Measurements from ENCODE around the gene TTF1. TPM values are rescaled to one million over a fixed set of nuclear protein-coding genes. Genes with fewer than 3 reads are reported as not detected.
A peak's percentile ranks its signal among the peaks of the same experiment; 100 is the strongest.

The TTF1 gene
- total RNA-seq, 8 experiments from 2014 or later: 9.6 to 27.4 (median 15.0) TPM

- 16 to 70% (median 59%) methylated on average over 2 to 10 of the region's 17 CpGs for WGBS, 10 experiments
These were observed 20.2 kb upstream of the TTF1 start for GRCh38 chr9:132426639-132427414.

GRCh38 chr9:132425675-132426062 is 19.0 kb upstream of the TTF1 start:
- in situ Hi-C loops (cut with MboI; ENCODE audit: low pct_unique_long_range_greater_than_20kb in 2 of 9, low sequenced_read_pairs in 9 of 9, unreplicated experiment in 9 of 9): no loop called here
- Histone ChIP-seq H3K27ac (no peak overlapping the region), H3K4me3 (no peak overlapping the region), H3K4me1 (replicated peaks in 1 of 2) (peaks cover 21% of the 10 kb centered on the region in 2 donors)
- 21 to 43% (median 34%) methylated on average over 1 to 7 of the region's 7 CpGs for WGBS, 10 experiments
- no peak for ATAC-seq (replicated peaks in 6 of 8)

More at GRCh38 chr9:132426639-132427414, 20.2 kb upstream of the TTF1 start:
- Histone ChIP-seq H3K4me3 (no peak overlapping the region), H3K27ac (no peak overlapping the region), H3K4me1 (replicated peaks in 1 of 2) (peaks cover 21% of the 10 kb centered on the region in 2 donors)
- in situ Hi-C loops (cut with MboI; ENCODE audit: low pct_unique_long_range_greater_than_20kb in 2 of 9, low sequenced_read_pairs in 9 of 9, unreplicated experiment in 9 of 9): no loop called here
- ATAC-seq (replicated peaks in 6 of 8): peak in 5 of 8 experiments; percentile 61 to 83 (median 81)

- 8 to 66% (median 26%) methylated on average over 2 to 22 of the region's 22 CpGs; no CpG with 5 or more reads in 1 of the 10 experiments for WGBS, 10 experiments
- Histone ChIP-seq H3K4me3 (no peak overlapping the region), H3K27ac (no peak overlapping the region), H3K4me1 (replicated peaks in 1 of 2) (peaks cover 21% of the 10 kb centered on the region in 2 donors)
- peak in 5 of 8 experiments; percentile 40 to 71 (median 57) for ATAC-seq (replicated peaks in 6 of 8)
- in situ Hi-C loops (cut with MboI; ENCODE audit: low pct_unique_long_range_greater_than_20kb in 2 of 9, low sequenced_read_pairs in 9 of 9, unreplicated experiment in 9 of 9): loop anchor here in 1 of 9 experiments (25.0 kb wide), 1 partner anchor 387 kb away; no protein-coding TSS in a partner anchor
These were observed 18.4 kb upstream of the TTF1 start for GRCh38 chr9:132424857-132425674.

- in situ Hi-C loops (cut with MboI; ENCODE audit: low pct_unique_long_range_greater_than_20kb in 2 of 9, low sequenced_read_pairs in 9 of 9, unreplicated experiment in 9 of 9): loop anchor here in 1 of 9 experiments (25.0 kb wide), 1 partner anchor 389 kb away; no protein-coding TSS in a partner anchor
- peaks cover 21% of the 10 kb centered on the region in 2 donors for H3K4me1 ChIP-seq (replicated peaks in 1 of 2)
- WGBS, 10 experiments: 30 to 100% (median 74%) methylated on average over 1 to 4 of the region's 5 CpGs; no CpG with 5 or more reads in 4 of the 10 experiments
- no peak overlapping the region for H3K4me3 ChIP-seq
- no peak overlapping the region for H3K27ac ChIP-seq
- no peak for ATAC-seq (replicated peaks in 6 of 8)
These were observed 16.9 kb upstream of the TTF1 start for GRCh38 chr9:132423503-132423902.

GRCh38 chr9:132422574-132422973 is 15.9 kb upstream of the TTF1 start:
- ATAC-seq (replicated peaks in 6 of 8): no peak
- in situ Hi-C loops (cut with MboI; ENCODE audit: low pct_unique_long_range_greater_than_20kb in 2 of 9, low sequenced_read_pairs in 9 of 9, unreplicated experiment in 9 of 9): loop anchor here in 1 of 9 experiments (25.0 kb wide), 1 partner anchor 390 kb away; no protein-coding TSS in a partner anchor

GRCh38 chr9:132418726-132419363 is 12.2 kb upstream of the TTF1 start:
- H3K4me3 ChIP-seq: no peak overlapping the region
- in situ Hi-C loops (cut with MboI; ENCODE audit: low pct_unique_long_range_greater_than_20kb in 2 of 9, low sequenced_read_pairs in 9 of 9, unreplicated experiment in 9 of 9): loop anchor here in 2 of 9 experiments (10.0 to 25.0 kb wide), 2 partner anchors 156 to 393 kb away; no protein-coding TSS in a partner anchor
- H3K4me1 ChIP-seq (replicated peaks in 1 of 2): no peaks in the 10 kb centered on the region
- WGBS, 10 experiments: 6 to 79% (median 42%) methylated on average over 1 to 5 of the region's 5 CpGs
- no peak for ATAC-seq (replicated peaks in 6 of 8)
- no peak overlapping the region for H3K27ac ChIP-seq

More at GRCh38 chr9:132422574-132422973, 15.9 kb upstream of the TTF1 start:
- Histone ChIP-seq H3K4me3 (no peak overlapping the region), H3K27ac (no peak overlapping the region), H3K4me1 (replicated peaks in 1 of 2) (peaks cover 21% of the 10 kb centered on the region in 2 donors)
- 18 to 100% (median 40%) methylated on average over 1 to 5 of the region's 5 CpGs; no CpG with 5 or more reads in 5 of the 10 experiments for WGBS, 10 experiments

GRCh38 chr9:132415181-132415580 is 8.5 kb upstream of the TTF1 start:
- H3K4me1 ChIP-seq (replicated peaks in 1 of 2): peaks cover 0 to 8% of the 10 kb centered on the region in 2 donors
- ATAC-seq (replicated peaks in 6 of 8): no peak
- 0 to 50% (median 17%) methylated on average over 1 to 8 of the region's 12 CpGs; no CpG with 5 or more reads in 4 of the 10 experiments for WGBS, 10 experiments
- no peak overlapping the region for H3K4me3 ChIP-seq
- in situ Hi-C loops (cut with MboI; ENCODE audit: low pct_unique_long_range_greater_than_20kb in 2 of 9, low sequenced_read_pairs in 9 of 9, unreplicated experiment in 9 of 9): loop anchor here in 2 of 9 experiments (10.0 to 25.0 kb wide), 2 partner anchors 160 to 397 kb away; no protein-coding TSS in a partner anchor
- no peak overlapping the region for H3K27ac ChIP-seq

- ATAC-seq (replicated peaks in 6 of 8): no peak
- Histone ChIP-seq H3K4me1 (replicated peaks in 1 of 2) (peaks cover 0 to 12% of the 10 kb centered on the region in 2 donors), H3K27ac (no peak overlapping the region), H3K4me3 (no peak overlapping the region)
- 21 to 100% (median 53%) methylated on average over 1 to 7 of the region's 7 CpGs; no CpG with 5 or more reads in 1 of the 10 experiments for WGBS, 10 experiments
- in situ Hi-C loops (cut with MboI; ENCODE audit: low pct_unique_long_range_greater_than_20kb in 2 of 9, low sequenced_read_pairs in 9 of 9, unreplicated experiment in 9 of 9): loop anchor here in 3 of 9 experiments (5.0 to 25.0 kb wide), 3 partner anchors 153 to 398 kb away; no protein-coding TSS in a partner anchor
These were observed 8.1 kb upstream of the TTF1 start for GRCh38 chr9:132414731-132415130.

- no peak for ATAC-seq (replicated peaks in 6 of 8)
- in situ Hi-C loops (cut with MboI; ENCODE audit: low pct_unique_long_range_greater_than_20kb in 2 of 9, low sequenced_read_pairs in 9 of 9, unreplicated experiment in 9 of 9): loop anchor here in 3 of 9 experiments (5.0 to 25.0 kb wide), 3 partner anchors 153 to 398 kb away; no protein-coding TSS in a partner anchor
- WGBS, 10 experiments: 0 to 75% (median 59%) methylated on average over 1 to 4 of the region's 5 CpGs; no CpG with 5 or more reads in 1 of the 10 experiments
- Histone ChIP-seq H3K27ac (no peak overlapping the region), H3K4me1 (replicated peaks in 1 of 2) (peaks cover 0 to 12% of the 10 kb centered on the region in 2 donors), H3K4me3 (no peak overlapping the region)
These were observed 7.3 kb upstream of the TTF1 start for GRCh38 chr9:132413926-132414325.

- H3K4me3 ChIP-seq: no peak overlapping the region
- ATAC-seq (replicated peaks in 6 of 8): peak; percentile 34 to 60 (median 44)
- no peak overlapping the region for H3K27ac ChIP-seq
- 0 to 70% (median 13%) methylated on average over 2 to 7 of the region's 8 CpGs; no CpG with 5 or more reads in 4 of the 10 experiments for WGBS, 10 experiments
- in situ Hi-C loops (cut with MboI; ENCODE audit: low pct_unique_long_range_greater_than_20kb in 2 of 9, low sequenced_read_pairs in 9 of 9, unreplicated experiment in 9 of 9): loop anchor here in 3 of 9 experiments (5.0 to 25.0 kb wide), 3 partner anchors 155 to 400 kb away; no protein-coding TSS in a partner anchor
- H3K4me1 ChIP-seq (replicated peaks in 1 of 2): peaks cover 0 to 12% of the 10 kb centered on the region in 2 donors
These were observed 5.4 kb upstream of the TTF1 start for GRCh38 chr9:132412089-132412488.

GRCh38 chr9:132411091-132411508 is 4.5 kb upstream of the TTF1 start:
- Histone ChIP-seq H3K27ac (no peak overlapping the region), H3K4me3 (no peak overlapping the region), H3K4me1 (replicated peaks in 1 of 2) (peaks cover 0 to 12% of the 10 kb centered on the region in 2 donors)
- in situ Hi-C loops (cut with MboI; ENCODE audit: low pct_unique_long_range_greater_than_20kb in 2 of 9, low sequenced_read_pairs in 9 of 9, unreplicated experiment in 9 of 9): loop anchor here in 3 of 9 experiments (5.0 to 25.0 kb wide), 3 partner anchors 156 to 401 kb away; no protein-coding TSS in a partner anchor
- WGBS, 10 experiments: 0 to 4% (median 3%) methylated on average over 3 to 14 of the region's 20 CpGs; no CpG with 5 or more reads in 4 of the 10 experiments
- ATAC-seq (replicated peaks in 6 of 8): peak; percentile 5 to 49 (median 41)

GRCh38 chr9:132410642-132411041 is 4.0 kb upstream of the TTF1 start:
- Histone ChIP-seq H3K4me3 (peak overlapping the region in 2 of 5 donors; percentile 31 to 43), H3K4me1 (replicated peaks in 1 of 2) (peaks cover 2 to 15% of the 10 kb centered on the region in 2 donors), H3K27ac (no peak overlapping the region)
- no peak for ATAC-seq (replicated peaks in 6 of 8)
- WGBS, 10 experiments: 6 to 40% (median 11%) methylated on average over 1 to 15 of the region's 19 CpGs; no CpG with 5 or more reads in 5 of the 10 experiments
- in situ Hi-C loops (cut with MboI; ENCODE audit: low pct_unique_long_range_greater_than_20kb in 2 of 9, low sequenced_read_pairs in 9 of 9, unreplicated experiment in 9 of 9): loop anchor here in 3 of 9 experiments (5.0 to 25.0 kb wide), 3 partner anchors 157 to 402 kb away; no protein-coding TSS in a partner anchor
